Activated CD8-positive, alpha-beta T cell treated with anti-CD3 and anti-CD28 coated beads, Interleukin-2, amount 10 ng/mL, durations not matched to agents 7 days and 5 days (primary cell): Measurements from ENCODE around the gene RRP7A. TPM values are rescaled to one million over a fixed set of nuclear protein-coding genes. Genes with fewer than 3 reads are reported as not detected.

Experiments used
- ATAC-seq: fragments of 150-1000 bp; cut with Tn5 transposase; one replicate; pipeline ENCODE4 v1.10.0; 2021; ENCODE audit warnings: moderate library complexity
- CTCF ChIA-PET: fragments of 350-600 bp; sonication (Branson Sonifier 250); formaldehyde crosslinking; loops from one replicate; lab custom pipeline; 2021; ENCODE audit warnings: antibody characterized with exemption; lab: Charles Lee
- POLR2A ChIA-PET: fragments of 350-600 bp; sonication (Branson Sonifier 250); formaldehyde crosslinking; loops from one replicate; lab custom pipeline; 2021; ENCODE audit warnings: antibody characterized with exemption; lab: Charles Lee
- DNase-seq: peaks from one replicate; pipeline ENCODE4 v3.0.0-alpha.2; 2020
- H3K27ac Mint-ChIP-seq: one replicate; pipeline ENCODE4 v1.8.0; 2021; ENCODE audit warnings: mild to moderate bottlenecking, mixed read lengths
- H3K27me3 Mint-ChIP-seq: one replicate; pipeline ENCODE4 v1.8.0; 2021; ENCODE audit warnings: low read depth, mixed read lengths
- H3K36me3 Mint-ChIP-seq: one replicate; pipeline ENCODE4 v1.8.0; 2021; ENCODE audit warnings: low read depth, mixed read lengths
- H3K4me1 Mint-ChIP-seq: one replicate; pipeline ENCODE4 v1.8.0; 2021; ENCODE audit warnings: low read depth, mixed read lengths
- H3K4me3 Mint-ChIP-seq: one replicate; pipeline ENCODE4 v1.8.0; 2021; ENCODE audit warnings: mild to moderate bottlenecking, mixed read lengths
- H3K9me3 Mint-ChIP-seq: one replicate; pipeline ENCODE4 v1.8.0; 2022; ENCODE audit warnings: mixed read lengths; ENCODE audit not compliant: insufficient read depth
- total RNA-seq, 2 experiments: library from RNA; stranded (reverse); gene quantifications; one replicate each; pipeline ENCODE4 v1.2.3, GENCODE V29; 2021

RRP7A gene
- total RNA-seq, 2 experiments from 2014 or later: 85.9 to 90.1 TPM

DNA sequence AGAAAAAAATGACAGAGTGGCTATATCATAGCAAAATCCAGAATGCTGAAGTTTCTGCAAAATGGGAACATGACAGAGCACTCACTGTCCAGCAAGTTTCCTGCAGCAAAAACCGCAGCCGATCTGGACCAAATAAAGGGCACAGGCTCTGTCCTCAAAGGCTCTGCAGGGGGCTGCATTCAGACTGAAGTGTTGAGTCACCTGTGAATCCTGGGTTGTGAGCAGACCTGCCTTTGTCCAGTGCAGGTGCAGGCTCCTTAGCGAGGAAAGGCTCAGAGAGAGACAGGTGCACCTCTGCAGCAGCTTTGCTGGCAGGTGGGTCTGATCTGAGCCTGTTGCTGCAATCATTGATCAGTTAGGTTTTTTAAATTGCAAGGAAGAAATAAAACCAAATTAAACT lies 58.1 kb downstream of the RRP7A start:
- H3K4me3 Mint-ChIP-seq: no peak overlapping the region
- no peaks in the 10 kb centered on the region for H3K9me3 Mint-ChIP-seq
- CTCF ChIA-PET: interaction anchor here (1.9 to 2.0 kb wide), 2 partner anchors 12 kb away, joined by 6 to 9 read pairs; no protein-coding TSS in a partner anchor
- POLR2A ChIA-PET: interaction anchor here (0.6 kb wide), 1 partner anchor 742 kb away, joined by 3 read pairs; no protein-coding TSS in a partner anchor
- DNase-seq (no peak), ATAC-seq (no peak)
- no peaks in the 10 kb centered on the region for H3K36me3 Mint-ChIP-seq
- H3K27me3 Mint-ChIP-seq: peaks cover 23% of the 10 kb centered on the region
- no peak overlapping the region for H3K27ac Mint-ChIP-seq
- H3K4me1 Mint-ChIP-seq: no peaks in the 10 kb centered on the region

Other genes starting within 250 kb of the RRP7A start
- gene TCF20, start 249.1 kb downstream of the RRP7A start, total RNA-seq: 10 to 100 TPM; 75.9 to 80.5 TPM
- under 1 TPM in 1 of 2 experiments, not detected in 1; 0.05 TPM for gene NFAM1, start 87.4 kb downstream of the RRP7A start, total RNA-seq
- 1 to 10 TPM; 2.3 to 2.4 TPM for gene SERHL2, start 34.2 kb upstream of the RRP7A start, total RNA-seq
- gene POLDIP3, start 95.1 kb upstream of the RRP7A start, total RNA-seq: 10 to 100 TPM; 77.2 to 80.6 TPM
- gene ATP5MGL, start 120.8 kb upstream of the RRP7A start, total RNA-seq: 1 to 10 TPM in 1 of 2 experiments, under 1 TPM in 1; 0.63 to 1.4 TPM
- gene CYB5R3, start 129.6 kb upstream of the RRP7A start, total RNA-seq: 10 to 100 TPM; 87.7 to 91.4 TPM
- under 1 TPM in 1 of 2 experiments, not detected in 1; 0.16 TPM for gene A4GALT, start 201.1 kb upstream of the RRP7A start, total RNA-seq